NCI-H446 (cell line): ENCODE measurements around the gene RERE.

Source experiments
- DNase-seq, 2 experiments: peaks; one replicate each; lab custom pipeline; 2025; lab: John Stamatoyannopoulos, UW

RERE gene

DNA sequence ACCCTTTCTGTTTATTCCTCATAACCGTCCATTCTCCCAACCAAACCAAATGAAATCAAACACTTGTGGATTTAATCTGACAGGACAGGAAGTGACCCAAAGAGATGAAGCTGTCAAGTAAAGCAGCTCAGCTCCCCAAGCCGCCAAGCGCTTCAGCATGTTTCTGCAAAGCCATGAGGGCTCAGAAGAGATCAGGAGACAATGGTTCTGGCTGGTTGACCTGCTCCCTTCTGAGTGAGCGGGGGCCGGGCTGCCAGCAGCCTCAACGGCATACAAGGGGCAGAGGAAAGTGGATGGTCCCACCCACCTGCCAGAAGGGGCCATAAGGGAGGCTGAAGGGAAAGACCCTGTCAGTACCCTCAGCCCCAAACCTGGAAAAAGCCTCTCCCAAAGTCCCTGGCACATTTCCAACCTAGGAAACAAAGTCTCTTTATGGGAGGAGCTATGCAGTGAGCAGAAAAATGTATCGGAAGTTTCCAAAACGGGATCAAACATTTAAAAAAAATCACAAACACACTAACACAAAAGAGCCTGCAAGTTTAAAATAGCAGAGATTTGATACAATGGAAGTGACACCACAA, 454.2 kb downstream of the RERE start:
- no peak for DNase-seq

DNA sequence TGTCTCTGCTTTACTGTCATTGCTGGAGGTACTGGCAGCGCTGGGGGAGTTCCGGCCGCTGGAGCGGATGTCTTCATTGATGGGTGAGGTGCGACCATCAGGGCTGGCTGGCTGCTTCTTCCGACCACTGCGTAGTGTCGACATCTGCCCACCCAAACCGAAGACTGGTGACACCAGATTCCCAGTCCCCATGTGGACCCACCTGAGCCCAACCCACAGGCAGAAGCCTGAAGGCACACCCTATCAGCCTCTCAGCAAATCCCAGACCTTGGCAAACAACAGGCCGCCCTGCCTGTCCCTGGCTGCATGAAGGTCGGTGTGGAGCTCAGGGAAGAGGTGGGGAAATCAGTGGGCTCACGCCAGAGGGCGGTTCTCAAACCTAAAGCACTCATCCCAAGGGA, 454.7 kb downstream of the RERE start:
- no peak for DNase-seq

DNA sequence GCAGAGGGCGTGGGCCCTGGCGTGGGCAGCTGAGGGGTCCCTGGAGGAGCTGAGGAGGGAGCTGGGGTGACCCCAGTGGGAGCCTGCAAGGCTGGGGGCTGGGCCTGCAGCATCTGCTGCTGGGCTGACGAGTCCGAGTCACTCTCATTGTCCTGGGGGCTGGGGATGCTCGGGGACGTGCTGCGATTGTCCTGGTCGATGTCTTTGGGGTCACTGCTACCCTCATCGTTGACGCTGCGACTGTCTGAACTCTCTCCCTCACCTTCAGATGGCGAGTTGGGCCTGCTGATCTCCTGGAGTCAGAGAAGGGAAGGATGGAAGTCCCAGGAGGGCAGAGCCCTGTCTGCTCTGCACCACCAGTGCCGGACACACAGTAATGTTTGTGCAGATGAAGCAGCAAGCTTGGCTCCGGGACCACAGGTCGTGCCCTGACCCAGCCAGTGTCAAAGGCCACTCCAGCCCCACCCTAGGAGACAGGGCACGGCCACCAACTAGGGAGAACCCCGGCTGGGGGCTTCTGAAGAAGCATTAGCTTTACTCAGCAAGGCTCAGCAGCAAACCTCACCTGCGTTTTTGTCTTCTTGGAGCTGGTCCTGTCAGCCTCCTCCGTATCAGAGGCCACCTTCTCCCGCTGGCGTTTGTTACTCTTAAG, 456.1 kb downstream of the RERE start:
- DNase-seq, result no peak

DNA sequence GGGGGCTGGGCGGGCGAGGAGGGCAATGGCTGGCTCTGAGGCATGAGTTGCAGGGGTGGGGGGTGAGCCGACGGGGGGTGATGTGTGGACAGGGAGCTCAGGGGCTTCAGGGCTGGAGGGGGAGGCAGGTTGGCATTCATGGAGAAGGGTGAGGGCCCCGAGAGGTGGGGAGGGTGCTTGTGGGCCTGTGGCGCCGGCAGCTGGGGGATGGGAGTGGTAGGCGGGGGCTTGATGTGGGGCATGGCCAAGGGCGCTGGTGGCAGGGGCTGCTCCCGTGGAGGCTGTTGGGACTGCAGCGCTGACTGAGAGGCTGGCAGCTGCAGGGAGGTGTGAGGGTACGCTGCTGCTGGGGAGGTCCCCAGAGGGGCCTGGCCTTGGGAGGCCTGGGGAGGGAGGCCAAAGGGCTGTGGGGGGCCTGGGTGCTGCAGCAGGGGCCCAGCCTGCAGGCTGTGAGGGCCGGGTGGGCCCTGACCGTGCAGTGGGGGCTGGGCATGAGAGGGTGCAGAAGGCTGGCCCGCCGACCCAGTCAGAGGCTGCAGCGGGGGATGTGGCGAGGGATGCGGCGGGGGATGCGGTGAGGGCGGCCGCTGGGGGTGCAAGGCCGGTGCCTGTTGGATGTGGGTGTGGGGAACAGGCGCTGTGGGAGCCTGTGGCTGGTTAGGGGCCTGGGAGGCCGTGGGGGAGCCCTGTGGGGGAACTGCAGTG, 456.8 kb downstream of the RERE start:
- DNase-seq, result no peak

DNA sequence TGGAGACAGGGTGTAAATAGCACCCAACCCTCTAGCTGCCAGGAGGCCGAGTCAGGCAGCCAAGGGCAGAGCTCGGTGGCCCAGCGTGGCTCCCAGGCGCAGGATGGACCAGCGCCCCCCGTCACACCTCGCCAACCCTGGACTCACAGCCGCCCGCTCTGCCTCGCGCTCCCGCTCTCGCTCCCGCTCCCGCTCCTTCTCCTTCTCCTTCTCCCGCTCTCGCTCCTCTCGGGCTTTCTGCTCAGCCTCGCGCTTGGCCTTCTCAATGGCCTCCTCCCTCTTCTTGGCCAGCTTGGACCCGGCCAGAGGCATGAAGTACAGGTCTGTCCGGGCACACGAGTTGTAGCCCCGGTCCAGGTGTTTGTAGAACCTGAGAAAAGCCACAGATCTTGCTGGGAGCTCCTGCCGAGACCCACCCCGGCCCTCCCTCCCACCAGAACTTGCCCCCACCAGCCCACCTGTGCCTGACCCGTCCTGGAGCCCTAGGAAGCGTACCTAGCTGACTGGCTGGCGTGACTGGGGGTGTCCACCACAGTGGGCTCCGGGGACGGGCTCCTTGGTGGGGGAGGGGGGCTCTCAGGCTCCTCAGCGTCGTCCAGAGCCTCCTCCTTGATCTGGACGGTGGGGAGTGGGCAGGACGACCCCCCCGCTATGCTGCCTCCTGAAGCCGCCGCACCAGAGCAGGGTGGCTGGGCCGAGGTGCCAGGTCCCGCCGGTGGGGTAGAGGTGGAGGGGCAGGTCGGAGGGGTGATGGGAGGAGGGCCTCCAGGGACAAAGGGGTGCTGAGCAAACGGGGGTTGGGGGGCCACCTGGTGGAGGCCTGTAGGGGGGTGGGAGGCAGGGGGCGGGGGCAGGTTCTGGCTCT, 457.6 kb downstream of the RERE start:
- no peak for DNase-seq

DNA sequence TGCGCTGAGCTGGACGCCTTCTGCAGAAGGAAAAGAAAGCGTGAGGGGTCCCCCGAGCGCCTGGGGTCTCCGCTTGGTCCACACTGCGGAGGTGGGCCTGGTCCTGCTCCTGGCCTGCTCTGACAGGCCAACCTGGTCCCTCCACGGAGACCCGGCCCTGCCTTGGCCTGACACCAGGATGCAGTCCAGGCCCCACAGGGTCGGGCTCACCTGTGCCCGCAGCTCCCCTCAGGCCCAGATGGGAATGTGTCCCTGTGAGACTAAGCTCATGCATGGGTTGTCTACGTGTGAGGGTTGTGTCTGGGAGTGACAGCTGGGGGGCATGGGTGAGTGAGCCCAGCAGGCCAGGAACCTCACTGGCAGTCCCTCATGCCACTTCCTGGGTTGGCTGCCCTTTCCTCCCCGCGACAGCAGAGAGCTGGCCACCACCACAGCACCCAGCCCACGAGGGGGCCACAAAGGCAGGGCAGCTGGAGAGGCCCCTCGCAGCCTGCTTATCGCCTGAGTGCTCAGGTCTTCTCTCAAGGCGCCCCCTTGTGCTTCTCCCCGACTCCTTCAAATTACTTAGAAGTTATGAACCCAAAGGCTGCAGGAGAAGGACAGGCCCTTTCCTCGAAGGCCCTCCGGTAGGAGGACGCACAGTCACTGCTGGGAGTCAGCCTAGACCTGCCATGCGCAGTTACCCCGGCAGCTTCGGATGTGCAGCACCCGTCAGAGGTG, 458.4 kb downstream of the RERE start:
- DNase-seq, result no peak

DNA sequence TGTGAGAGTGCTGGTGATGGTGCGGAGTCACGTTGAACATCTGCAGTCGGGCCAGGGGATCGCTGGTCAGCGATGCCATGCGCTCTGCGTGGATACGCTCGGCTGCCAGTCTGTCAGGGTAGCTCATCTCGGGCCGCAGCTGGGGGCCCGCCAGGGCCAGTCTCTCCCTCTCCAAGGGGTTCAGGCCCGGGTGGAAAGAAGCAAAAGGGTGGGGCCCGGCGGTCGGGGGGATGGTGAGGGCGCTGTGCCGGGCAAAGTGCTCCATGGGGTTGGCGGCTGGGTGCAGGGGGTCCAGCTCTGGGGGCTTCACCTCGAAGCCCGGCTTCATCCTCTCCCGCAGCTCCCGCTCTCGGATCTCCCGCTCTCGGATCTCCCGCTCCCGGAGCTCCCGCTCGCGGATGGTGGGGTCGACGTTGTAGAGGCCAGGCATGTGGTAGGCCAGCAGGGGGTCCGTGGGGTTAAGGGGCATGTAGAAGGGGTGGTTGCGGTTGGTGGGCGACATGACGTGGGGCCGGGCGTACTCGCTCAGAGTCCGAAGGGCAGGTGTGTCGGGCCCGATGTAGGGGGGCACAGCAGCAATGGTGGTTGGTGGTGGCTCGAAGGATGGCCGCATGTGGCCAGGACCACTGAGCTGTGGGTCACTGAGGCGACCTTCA, 459.1 kb downstream of the RERE start:
- DNase-seq, result no peak

DNA sequence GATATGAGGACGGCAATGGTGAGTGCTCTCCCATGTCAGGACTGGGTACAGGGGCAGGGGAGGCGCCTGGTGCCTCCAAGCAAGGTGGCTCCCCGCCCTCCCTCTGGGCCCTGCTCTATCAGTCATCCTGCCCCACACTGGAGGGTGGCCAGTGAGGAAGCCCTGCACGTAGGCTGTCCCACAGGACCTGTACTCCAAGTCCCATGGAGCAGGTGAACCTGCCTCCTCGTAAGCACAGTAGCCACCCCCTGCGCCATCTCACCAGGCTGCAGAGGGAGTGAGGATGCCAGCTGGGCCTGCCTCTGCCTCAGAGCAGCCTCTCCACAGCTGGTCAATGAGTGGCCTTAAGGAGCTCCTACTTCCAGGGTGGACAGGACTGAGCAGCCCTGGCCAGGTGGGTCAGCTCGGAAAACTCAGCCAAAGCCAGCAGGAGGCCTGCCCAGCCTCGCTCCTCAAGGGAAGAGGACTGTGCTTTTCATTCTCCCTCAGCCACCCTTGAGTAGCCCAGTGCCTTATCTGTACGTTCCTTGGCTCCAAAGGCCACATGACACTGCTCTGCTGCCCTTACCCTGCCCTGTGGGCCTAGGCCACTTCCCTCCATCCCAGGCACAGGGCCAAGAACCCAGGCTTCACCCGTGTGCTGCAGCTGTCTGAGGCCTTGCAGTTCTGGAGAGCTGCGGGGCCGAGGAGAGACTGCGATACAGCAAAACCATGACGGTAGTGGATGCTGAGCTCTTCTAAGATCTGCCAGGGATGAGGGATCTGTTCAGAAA, 459.9 kb downstream of the RERE start:
- no peak for DNase-seq

DNA sequence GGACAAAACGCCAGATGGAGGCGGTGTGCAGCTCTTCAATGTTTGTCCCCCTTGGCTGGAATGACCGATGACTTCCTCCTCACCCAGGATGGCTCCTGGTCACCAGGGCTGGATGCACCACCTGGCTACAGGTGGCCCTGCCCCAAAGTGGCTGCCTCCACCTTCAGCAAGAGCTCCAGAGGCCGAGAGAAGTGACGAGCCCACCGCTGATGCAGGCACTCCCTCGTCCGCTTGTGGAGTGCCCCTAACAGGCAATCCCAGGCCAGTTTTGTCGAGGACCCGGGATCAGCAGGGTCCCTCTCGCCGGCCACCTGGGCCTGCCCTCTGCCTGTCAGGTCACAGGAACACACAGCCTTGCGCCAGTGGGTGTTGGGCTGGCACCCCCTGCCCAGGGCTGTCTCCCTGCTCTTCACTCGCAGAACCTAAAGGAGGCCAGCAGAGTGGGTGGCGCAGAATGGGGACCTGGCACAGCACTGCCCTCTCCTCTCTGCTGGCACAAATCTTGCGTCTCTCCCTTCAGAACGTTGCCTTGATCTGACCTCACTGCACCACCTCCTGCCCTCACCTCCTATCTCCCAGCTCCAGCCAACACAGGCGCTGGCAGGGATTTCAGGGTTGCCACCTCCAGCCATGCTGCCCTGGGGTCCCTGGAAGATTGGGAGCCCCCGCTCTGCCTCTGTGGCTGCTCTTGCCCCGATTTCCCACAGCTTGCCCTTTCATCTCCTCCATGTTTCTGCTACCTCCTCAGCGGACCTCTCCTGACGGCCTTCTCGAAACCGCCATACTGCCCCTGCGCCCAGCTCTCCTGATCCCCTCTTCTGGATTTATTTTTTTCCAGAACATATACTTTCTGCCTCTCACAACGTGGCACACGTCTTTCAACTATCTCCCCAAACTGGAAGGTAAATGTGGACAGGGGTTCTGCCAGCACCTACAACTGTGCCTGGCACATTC, 460.9 kb downstream of the RERE start:
- no peak for DNase-seq

DNA sequence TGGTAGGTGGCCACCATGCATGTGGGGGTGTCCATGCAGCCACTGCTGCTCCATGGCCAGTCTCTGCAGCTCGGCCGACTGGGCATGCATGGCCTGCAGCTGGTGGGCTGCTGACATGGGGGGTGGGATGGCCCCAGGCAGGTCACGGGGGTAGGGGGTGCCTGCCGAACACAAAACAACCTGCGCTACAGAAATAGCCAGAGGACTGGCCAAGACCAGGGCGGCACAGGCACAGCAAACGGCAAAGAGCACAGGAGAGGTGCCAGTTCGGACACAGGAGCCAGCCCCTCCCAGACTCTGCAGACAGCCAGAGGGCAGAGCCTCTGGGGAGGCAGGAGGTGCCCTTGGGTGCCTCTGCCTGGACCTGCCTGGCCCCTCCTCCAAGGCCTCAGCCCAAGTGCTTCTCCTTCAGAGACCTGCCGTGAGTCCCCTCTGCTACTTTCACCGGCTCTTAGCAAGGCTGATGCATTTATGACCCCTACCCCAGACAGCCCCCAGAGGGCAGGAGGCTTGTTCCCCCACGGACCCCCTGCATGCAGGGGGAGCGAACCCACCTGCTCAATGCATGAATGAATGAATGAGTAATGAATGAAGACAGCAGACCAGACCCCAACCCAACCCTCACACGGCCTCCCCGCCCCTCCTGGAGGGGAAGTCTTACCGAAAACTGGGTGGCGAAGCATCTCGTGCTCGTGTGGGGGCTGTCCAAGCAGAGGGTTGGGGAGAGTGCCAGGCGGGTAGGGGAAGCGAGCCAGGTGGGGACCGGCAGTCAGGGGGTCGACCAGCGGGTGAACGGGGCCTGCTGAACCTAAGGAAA, 461.8 kb downstream of the RERE start:
- DNase-seq, result no peak

DNA sequence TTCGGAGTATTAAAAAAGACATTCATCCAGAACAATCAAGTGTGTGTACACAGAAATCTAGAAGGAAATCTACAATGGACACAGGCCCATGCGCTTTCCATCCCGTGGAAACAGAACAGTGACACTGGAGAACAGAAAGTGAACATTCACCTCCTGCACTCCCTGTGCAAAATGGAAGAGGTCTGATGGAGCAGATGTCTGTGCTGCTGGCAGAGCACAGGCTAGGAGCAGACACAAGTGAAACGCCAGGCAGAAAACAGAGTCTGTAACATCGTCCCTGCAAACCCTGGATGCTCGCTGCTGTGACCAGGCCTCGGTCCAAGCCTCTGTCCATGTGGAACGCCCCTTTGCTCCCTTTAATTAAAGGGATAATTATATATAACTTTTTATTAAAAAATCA, 463.4 kb downstream of the RERE start:
- DNase-seq, result no peak

DNA sequence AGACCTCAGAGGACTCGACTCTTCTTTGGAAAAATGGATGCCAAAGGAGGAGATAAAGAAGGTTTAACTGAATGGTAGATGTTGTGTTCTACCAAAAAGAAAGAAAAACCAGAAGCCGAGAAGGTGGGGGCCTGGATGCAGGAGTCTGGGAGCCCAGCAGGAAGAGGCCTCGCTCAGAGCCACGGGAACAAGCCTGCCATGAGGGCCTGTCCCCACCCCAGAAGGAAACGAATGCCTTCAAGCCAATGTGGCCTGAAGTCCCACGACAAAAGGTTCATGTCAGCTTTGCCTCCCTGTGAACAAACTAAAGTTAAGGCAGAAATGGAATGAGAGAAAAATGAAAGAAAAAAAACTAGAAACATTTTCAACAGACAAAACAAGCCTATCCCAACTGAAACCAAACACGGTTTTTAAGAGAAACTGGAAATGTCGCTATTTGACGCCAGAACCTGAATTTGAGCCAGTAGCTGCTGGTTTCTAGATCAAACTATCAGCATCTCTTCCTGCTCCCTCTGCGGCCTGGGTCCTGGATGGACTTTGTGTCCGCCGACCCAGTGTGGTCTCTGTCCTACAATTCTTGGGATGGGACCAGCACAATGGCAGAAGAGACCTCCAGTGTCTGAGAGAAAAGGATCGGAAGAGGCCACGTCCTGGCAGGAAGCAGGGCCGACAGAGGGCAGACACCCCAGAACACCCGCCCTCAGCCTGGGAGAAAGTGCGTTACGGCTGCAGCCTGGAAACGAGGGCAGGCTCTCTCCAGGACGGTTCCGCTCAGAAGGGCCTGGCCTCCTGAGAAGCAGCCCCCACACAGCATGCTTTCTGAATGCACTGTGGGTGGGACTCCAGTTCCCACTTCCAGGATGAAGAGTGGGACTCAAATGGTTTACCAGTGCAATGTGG, 464.3 kb downstream of the RERE start:
- DNase-seq, result no peak

DNA sequence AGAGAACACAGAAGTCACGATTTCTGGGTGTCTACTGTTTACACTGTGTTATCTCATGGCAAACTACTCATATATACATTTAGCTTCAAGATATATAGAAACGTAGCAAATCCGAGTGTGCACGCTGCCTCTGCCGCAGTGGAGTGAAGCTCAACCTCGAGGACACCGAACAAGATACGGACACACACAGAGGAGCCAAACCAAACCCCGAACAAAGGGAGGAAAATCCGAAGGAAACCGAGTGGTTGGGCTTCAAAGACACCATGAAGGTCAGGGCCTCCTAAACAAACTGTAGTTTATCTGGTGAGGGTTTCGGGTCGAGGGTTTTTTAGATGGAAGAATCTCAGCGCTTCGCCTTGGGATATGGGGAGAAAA, 465.0 kb downstream of the RERE start:
- DNase-seq, result no peak

DNA sequence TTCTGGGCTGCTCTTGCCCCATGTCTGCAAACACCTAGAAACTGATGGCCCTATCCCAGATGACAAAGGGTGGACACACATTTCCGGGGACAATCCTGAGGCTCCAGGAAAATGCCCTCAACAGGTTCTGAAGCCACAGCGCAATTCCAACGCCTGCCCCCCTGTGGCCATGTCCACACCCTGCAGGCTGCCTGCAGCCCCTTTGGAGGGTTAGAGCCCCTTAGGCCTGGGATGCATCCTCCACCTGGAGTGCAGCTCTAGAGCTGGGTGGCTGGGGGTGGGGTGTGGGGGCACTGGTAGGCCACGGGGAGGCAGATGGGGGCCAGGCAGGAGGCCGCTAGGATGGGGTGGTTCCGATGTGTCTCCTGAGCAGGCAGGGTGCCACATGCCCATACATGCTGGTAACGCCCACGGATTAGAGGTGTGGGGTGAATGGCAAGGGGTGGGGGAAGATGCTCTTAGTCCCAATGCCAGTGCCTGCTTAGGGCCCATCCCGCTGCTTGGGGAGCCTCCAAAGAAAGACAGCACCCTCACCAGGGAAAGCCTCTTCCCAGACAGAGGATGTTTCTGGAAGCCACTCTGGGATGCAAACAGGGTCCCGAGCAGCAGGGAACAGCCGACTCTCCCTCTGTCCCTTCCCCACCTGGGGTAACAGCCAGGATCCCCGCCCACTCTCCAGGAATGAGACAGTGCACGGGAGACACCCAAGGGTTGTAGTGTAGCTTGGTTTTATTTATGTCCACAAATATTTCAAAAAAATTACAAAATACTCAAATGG, 465.6 kb downstream of the RERE start:
- no peak for DNase-seq

DNA sequence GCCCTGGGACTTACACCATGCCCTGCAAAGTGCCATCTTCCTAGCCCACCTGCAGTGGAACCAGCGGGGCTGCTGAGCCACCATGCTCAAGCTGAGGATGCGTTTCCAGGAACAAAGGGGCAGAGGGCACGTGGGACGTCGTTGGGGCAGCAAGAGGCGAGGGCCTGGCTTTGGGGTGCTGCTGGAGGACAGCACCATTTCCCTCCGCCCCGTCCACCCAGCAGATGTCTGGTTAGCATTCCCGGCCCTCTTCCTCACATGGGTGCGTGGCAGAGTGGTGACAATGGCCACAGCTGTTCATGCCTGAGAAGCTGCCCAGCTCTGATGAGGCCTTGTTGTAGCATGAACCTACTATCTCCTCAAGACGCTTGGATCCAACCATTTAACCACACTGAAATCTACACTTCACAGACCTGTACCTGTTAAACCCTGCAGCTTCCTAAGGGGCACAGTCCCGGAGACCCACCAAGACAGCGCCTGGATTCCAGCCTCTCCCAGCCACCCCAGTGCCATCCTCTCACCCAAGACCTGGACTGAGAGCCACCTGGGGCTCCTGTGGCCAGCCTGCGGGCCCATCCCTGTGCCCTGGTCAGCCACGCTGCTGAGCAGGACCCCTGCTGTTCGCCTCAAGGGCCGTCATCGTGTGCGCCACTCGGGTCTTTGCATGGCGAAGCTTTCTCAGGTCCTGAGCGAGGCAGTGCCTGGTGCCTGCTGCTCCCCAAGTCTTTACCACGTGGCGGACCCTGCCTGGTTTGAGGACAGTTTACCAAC, 466.3 kb downstream of the RERE start:
- DNase-seq, result no peak

DNA sequence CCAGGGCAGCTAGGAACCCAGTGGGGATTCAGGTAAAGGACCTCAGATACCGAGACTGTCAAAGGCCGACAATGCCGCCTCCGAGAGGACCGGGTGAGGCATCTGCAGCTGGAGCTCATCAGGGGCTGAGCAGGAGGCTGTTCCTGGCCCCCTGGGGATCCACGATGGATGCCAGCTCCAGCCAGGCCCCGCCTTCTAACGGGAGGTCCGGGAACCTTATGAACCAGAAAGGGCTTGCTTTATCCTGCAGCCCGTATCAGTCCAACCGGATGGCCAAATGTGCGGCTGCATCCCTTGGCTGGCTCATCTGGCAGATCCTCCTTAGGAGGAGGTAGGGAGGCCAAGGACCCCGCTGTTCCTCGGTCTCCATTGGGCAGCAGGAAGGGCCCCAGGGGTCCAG, 467.5 kb downstream of the RERE start:
- no peak for DNase-seq
